22Rv1 (cell line): ENCODE measurements around the gene DUSP16.
A peak's percentile ranks its signal among the peaks of the same experiment; 100 is the strongest.

Experiments used
- H3K27ac ChIP-seq: fragments of 450-650 bp; 2 replicates; pipeline ENCODE4 v1.5.1; 2017
- CTCF ChIP-seq: fragments of 450-650 bp; IDR thresholded peaks from 2 replicates; pipeline ENCODE4 v1.5.1; 2017; ENCODE audit warnings: mild to moderate bottlenecking
- ZFX ChIP-seq: fragments of 450-650 bp; IDR thresholded peaks from 2 replicates; pipeline ENCODE4 v1.6.1; 2017; ENCODE audit warnings: antibody characterized with exemption, borderline replicate concordance

The DUSP16 gene

GRCh38 chr12:12488296-12488695, 74.4 kb downstream of the DUSP16 start:
- peak overlapping the region; percentile 39 for H3K27ac ChIP-seq
- TF ChIP-seq CTCF = no peak
- TF ChIP-seq ZFX = no peak

DNA sequence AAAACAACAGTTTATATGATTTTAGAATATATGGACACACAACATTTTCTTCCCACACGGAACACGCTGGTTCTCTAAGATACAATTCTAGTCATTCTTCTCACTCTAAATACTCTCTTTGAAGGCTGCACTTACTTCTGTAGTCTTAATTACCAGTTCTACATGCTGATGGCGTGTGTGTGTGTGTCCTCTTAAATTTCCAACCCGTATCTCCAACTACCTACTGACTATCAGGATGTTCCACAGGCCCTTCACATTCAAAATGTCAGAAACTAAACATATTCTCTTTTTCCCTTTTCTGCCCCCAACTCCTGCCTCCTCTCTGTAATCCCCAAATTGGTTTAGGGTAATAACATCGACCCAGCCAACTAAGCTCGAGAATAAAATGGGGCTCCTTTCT, 75.2 kb downstream of the DUSP16 start:
- H3K27ac ChIP-seq = peak overlapping the region; percentile 39; the same call in 1 of the 2 replicates
- no peak for TF ChIP-seq ZFX
- no peak for TF ChIP-seq CTCF

DNA sequence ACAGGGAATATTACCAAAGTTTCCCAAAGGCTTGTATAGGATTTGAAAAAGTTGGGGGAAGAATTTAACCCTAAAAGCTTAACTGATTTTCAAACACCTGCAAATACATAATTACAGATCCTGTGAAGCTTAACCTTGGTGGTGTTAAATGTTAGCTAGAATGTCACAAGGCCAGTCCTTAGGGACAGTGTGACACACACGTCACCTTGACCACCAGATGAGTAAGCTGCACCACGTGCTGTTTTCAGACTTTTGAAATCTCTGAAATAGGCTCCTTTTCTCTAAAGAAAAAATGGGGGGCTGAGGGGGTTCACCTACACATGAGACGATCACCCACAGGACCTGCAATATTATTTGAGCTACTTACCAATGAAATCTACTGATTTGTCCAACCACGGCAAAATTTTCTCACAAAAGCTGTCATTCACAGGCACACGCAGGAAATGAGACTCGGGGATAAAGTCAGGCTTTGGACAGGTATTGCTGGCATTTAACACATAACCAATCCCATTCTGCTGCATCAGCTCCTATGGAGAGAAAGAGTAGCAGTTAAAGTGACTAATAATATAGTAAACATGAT, 75.9 kb downstream of the DUSP16 start:
- H3K27ac ChIP-seq = peak overlapping the region; percentile 39; the same call in 1 of the 2 replicates

GRCh38 chr12:12483438-12483837, 79.2 kb downstream of the DUSP16 start:
- TF ChIP-seq CTCF = no peak
- no peak for TF ChIP-seq ZFX
- 0 out of 2 replicates have a peak overlapping the region, but pooled peaks have one; percentile 9 for H3K27ac ChIP-seq

More for the DNA sequence above, 75.9 kb downstream of the DUSP16 start:
- TF ChIP-seq ZFX (no peak), CTCF (no peak)

- no peak for TF ChIP-seq ZFX
- TF ChIP-seq CTCF = no peak
- H3K27ac ChIP-seq = peak overlapping the region; percentile 9; the same call in 1 of the 2 replicates
These were observed 79.7 kb downstream of the DUSP16 start for GRCh38 chr12:12482959-12483358.

DNA sequence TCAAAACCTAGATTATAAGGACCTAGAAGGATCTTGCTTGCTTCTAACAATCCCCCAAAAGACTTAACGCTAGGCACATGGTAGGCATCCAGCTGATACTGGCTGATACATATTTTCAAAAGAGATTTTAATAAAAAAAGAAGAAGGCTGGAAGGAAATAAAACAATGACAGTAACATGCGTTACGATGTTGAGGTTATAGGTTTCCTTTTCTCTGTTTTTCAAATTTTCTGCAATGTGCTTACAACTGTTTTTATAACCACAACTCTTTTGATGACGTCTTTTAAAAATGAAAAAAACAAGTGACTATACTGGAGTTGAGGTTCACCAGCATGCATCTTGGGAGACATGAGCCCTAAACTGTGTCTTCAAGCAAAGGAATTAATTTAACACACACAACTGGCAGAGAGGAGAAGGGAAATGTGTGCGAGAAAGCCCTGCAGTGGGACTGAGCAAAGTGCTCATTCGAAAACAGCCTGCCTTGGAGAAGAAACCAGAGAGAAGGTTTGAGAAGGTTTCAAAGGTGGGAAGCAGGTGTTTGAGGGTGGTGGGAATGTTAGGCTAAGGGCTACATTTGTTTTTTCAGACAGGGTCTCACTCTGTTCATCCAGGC, 80.4 kb downstream of the DUSP16 start:
- peak overlapping the region; percentile 9; the same call in 1 of the 2 replicates for H3K27ac ChIP-seq
- TF ChIP-seq CTCF (no peak), ZFX (no peak)

GRCh38 chr12:12481631-12482030, 81.0 kb downstream of the DUSP16 start:
- TF ChIP-seq CTCF (no peak), ZFX (no peak)
- peak overlapping the region; percentile 9 for H3K27ac ChIP-seq
